Spinal cord (tissue), 10 donors: ENCODE data around the gene ATP1A3. TPM values are rescaled to one million over a fixed set of nuclear protein-coding genes. Genes with fewer than 3 reads are reported as not detected.

Experiments used
- DNase-seq, 6 donors: peaks; one replicate each; pipeline versions ENCODE4 v3.0.0 to v3.0.0-alpha.2; 2013 to 2015; ENCODE audit warnings: low spot score in 6 of 6, low read depth in 4 of 6
- H3K27ac ChIP-seq: one replicate; pipeline ENCODE4 v1.5.1; 2013; ENCODE audit warnings: low read depth, low read length, control low read depth
- H3K27me3 ChIP-seq: one replicate; pipeline ENCODE4 v1.6.1; 2013; ENCODE audit warnings: low read length; ENCODE audit not compliant: control insufficient read depth, insufficient read depth
- H3K36me3 ChIP-seq: one replicate; pipeline ENCODE4 v1.6.1; 2013; ENCODE audit warnings: low read length; ENCODE audit not compliant: control insufficient read depth, insufficient read depth
- H3K4me1 ChIP-seq: one replicate; pipeline ENCODE4 v1.6.1; 2013; ENCODE audit warnings: low read length; ENCODE audit not compliant: control insufficient read depth, insufficient read depth
- H3K4me3 ChIP-seq: one replicate; pipeline ENCODE4 v1.5.1; 2013; ENCODE audit warnings: low read depth, low read length, control low read depth
- H3K9me3 ChIP-seq: one replicate; pipeline ENCODE4 v1.6.1; 2013; ENCODE audit warnings: low read length; ENCODE audit not compliant: control insufficient read depth, insufficient read depth
- WGBS: methylation state at CpG from one replicate; pipeline ENCODE4 v1.1.5; 2013; ENCODE audit warnings: missing lambda C conversion rate; ENCODE audit not compliant: insufficient coverage; 5-methylcytosine and 5-hydroxymethylcytosine counted together
- polyA plus RNA-seq, 2 donors: library from polyadenylated mRNA; unstranded; fragments of 120-200 nt; gene quantifications; one replicate each; pipeline ENCODE4 v1.2.1, GENCODE V29; 2013; ENCODE audit not compliant: insufficient read length in 2 of 2
- total RNA-seq, 2 donors: library from RNA; depleted of rRNA in 1 of 2; stranded (reverse); fragments of 120-200 nt in 1 of 2; fragments of >200 nt in 1 of 2; gene quantifications; one replicate each; pipeline versions ENCODE4 v1.2.3 to v1.2.4, GENCODE V29; 2013 to 2014
- donor health status: healthy.

The ATP1A3 gene
- total and polyA plus RNA-seq, 4 donors, result 85.0 to 704 (median 538) TPM

DNA sequence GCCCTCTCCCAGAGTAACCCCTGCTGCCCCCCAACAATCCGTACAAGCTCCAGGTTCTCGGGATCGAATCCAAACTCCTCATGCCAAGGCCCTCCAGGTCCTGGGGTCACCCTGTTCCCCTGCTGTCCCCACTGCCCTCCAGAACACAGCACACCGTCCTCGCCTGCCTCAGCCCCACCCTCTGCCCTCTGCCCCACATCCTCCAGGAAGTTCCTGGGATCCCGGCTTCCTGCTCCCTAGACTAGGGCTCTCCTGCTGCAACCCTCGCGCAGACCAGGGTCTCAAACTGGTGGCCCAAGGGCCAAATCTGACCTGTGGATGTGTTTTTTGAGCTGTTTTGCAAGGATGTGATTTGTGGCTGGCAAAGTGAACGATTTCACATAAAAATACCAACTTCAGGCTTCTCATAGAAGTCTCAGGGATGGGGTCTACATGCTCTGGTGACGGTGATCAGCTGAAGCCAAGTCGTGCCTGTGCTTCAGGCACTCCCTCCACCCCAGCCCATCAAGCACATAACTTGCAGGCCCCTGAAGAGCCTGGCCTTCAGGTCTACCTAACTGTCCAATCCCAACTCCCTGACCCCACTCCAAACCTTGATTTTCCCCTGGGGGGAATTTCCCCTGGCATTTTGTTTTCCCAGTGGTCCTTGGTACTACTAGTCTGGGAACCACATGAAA is 36.7 kb downstream of the ATP1A3 start:
- Histone ChIP-seq H3K4me3 (no peak overlapping the region), H3K9me3 (no peaks in the 10 kb centered on the region), H3K36me3 (peaks cover 23% of the 10 kb centered on the region), H3K27ac (no peak overlapping the region), H3K4me1 (peaks cover 23% of the 10 kb centered on the region), H3K27me3 (no peaks in the 10 kb centered on the region)
- no peak for DNase-seq
- 89% methylated on average over 7 of the region's 11 CpGs for WGBS

DNA sequence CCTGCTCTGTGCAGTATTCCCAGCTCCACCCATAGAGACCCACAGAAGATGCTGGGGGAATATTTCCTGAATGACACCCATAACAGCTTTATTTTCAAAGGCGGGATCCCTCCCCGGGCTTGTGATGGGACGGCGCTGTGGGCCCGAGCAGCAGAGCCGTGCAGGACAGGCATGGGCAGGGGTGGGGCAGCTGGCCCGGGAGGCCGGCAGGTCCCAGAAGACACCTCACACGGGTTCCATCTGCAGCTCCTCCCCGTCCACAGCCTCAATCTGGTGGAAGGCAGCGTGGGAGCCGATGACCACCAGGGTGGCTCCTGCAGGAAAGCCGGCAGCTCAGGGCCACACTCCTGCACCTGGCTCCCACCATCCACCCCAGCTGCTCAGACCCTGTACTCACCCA is 37.4 kb downstream of the ATP1A3 start:
- no peak overlapping the region for H3K4me3 ChIP-seq
- H3K27me3 ChIP-seq, result no peaks in the 10 kb centered on the region
- DNase-seq, result no peak
- H3K27ac ChIP-seq, result no peak overlapping the region
- peaks cover 25% of the 10 kb centered on the region for H3K4me1 ChIP-seq
- H3K9me3 ChIP-seq, result no peaks in the 10 kb centered on the region
- peaks cover 23% of the 10 kb centered on the region for H3K36me3 ChIP-seq
- WGBS, result 92% methylated on average over 13 of the region's 13 CpGs

DNA sequence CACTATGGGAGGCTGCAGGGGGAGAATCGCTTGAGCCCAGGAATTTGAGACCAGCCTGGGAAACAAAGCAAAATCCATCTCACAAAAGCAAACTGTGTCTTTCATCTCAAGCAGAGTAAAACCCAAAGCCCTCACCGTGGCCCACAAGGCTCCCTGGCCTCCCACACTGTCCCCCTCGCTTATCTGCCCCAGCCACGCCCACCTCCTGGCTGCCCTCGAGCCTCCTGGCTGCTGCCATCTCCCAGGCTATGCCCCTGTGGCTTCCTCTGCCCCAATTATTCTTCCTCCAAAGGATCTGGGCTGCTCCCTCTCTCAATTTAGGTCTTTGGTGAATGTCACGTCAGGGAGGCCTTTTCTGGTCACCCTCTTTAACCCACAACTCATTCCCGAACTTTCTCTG is 38.5 kb downstream of the ATP1A3 start:
- Histone ChIP-seq H3K4me3 (no peak overlapping the region), H3K27ac (no peak overlapping the region), H3K4me1 (peaks cover 26% of the 10 kb centered on the region), H3K36me3 (peaks cover 23% of the 10 kb centered on the region), H3K27me3 (no peaks in the 10 kb centered on the region), H3K9me3 (no peaks in the 10 kb centered on the region)
- no peak for DNase-seq
- 71% methylated on average over 5 of the region's 7 CpGs for WGBS

DNA sequence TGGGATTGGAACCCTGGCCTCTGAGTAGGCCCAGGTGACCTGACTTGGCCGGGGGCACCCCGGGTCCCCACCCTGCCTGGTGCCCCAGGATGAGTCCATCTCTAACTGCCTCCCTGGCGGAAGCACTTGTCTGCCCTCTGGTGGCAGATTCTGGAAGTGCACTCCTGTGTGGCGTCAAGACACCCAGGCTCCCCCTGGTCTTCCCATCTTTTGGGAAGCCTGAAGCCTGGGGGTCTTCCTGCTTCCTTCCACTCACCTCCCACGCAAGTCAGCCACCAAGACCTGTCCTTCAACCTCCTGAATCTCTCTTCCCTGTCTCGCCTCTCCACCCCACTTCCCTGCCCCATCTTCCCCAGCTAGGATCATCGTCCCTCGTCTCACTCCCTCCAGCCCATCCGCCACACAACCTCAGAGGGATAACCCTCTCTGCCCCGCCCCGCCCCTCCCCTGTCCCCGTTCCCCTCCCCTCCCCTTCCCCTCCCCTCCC is 42.3 kb downstream of the ATP1A3 start:
- H3K27ac ChIP-seq, result no peak overlapping the region
- H3K27me3 ChIP-seq, result no peaks in the 10 kb centered on the region
- H3K4me1 ChIP-seq, result peaks cover 3% of the 10 kb centered on the region
- no peak overlapping the region for H3K4me3 ChIP-seq
- H3K9me3 ChIP-seq, result no peaks in the 10 kb centered on the region
- DNase-seq, result peak in 2 of 6 donors; percentile 75 to 83
- peaks cover 17% of the 10 kb centered on the region for H3K36me3 ChIP-seq
- under 1% methylated on average over 6 of the region's 12 CpGs for WGBS

DNA sequence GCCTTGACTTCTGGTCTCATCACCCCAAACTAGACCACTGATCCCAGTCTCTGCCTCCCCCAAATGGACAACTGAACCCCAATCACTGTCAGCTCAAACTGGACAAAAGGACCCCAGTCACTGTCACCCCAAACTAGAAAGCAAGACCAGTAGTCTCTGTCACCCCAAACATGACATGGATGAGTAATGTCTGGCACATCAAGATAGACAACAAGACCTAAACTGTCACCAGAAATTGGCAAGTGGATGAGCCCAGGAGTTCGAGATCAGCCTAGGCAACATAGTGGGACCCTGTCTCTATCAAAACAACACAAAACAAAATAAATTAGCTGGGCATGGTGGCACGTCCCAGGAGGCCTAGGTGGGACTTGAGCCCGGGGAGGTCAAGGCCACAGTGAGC is 46.9 kb downstream of the ATP1A3 start:
- Histone ChIP-seq H3K9me3 (no peaks in the 10 kb centered on the region), H3K4me3 (no peak overlapping the region), H3K27ac (no peak overlapping the region), H3K27me3 (no peaks in the 10 kb centered on the region), H3K4me1 (peaks cover 3% of the 10 kb centered on the region), H3K36me3 (no peaks in the 10 kb centered on the region)
- no peak for DNase-seq
- WGBS, result 100% methylated on average over 1 of the region's 3 CpGs

DNA sequence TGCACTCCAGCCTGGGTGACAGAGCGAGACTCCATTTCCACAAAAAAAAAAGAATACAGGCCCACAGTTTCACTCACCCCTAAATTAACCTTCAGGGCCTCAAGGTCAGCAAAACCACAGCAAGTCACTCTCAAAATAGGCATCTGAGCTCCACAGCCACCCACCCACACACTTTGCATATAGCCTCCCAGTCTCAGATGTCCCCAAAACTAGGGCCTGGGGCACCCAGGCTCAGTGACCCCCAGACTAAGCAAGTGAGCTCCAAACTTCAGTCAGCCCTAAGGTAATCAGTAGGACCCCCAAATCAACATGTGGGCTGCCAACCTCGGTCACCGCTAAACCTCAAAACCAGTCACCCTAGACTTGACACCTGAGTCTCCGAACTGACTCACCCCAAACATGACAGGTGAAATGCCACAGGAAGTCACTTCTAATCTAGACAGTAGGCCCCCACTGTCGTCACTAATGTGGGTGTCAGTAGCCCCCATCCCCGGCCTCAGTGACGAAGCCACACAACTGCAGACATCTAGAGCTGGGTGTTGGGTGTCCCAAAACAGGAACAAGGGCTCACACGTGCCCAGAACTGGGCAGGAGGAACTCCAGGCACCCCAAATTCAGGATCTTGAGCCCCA is 48.8 kb downstream of the ATP1A3 start:
- Histone ChIP-seq H3K4me1 (peaks cover 9% of the 10 kb centered on the region), H3K4me3 (no peak overlapping the region), H3K9me3 (no peaks in the 10 kb centered on the region), H3K36me3 (no peaks in the 10 kb centered on the region), H3K27ac (no peak overlapping the region), H3K27me3 (peaks cover 9% of the 10 kb centered on the region)
- 92% methylated on average over 8 of the region's 8 CpGs for WGBS
- no peak for DNase-seq

DNA sequence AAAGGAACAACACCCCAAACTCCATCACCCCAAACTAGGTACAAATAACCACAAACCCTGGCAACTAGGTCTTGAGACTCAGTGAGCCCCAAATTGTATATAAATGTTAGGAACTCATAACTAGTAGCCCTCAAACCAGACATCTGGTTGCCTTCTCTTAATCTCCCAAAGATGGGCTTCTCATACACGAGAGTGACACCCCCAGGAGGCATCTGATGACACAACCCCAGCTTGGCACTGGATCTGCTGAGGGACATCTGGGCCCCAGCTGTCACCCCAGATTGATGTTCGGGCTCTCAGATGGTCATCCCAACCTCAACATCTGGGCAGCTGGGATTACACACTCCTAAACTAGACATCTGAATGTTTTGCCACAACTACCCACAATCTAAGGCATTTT is 49.7 kb downstream of the ATP1A3 start:
- 58% methylated on average over 2 of the region's 2 CpGs for WGBS
- Histone ChIP-seq H3K4me3 (no peak overlapping the region), H3K36me3 (no peaks in the 10 kb centered on the region), H3K4me1 (peaks cover 14% of the 10 kb centered on the region), H3K27ac (no peak overlapping the region), H3K27me3 (peaks cover 14% of the 10 kb centered on the region), H3K9me3 (no peaks in the 10 kb centered on the region)
- no peak for DNase-seq

DNA sequence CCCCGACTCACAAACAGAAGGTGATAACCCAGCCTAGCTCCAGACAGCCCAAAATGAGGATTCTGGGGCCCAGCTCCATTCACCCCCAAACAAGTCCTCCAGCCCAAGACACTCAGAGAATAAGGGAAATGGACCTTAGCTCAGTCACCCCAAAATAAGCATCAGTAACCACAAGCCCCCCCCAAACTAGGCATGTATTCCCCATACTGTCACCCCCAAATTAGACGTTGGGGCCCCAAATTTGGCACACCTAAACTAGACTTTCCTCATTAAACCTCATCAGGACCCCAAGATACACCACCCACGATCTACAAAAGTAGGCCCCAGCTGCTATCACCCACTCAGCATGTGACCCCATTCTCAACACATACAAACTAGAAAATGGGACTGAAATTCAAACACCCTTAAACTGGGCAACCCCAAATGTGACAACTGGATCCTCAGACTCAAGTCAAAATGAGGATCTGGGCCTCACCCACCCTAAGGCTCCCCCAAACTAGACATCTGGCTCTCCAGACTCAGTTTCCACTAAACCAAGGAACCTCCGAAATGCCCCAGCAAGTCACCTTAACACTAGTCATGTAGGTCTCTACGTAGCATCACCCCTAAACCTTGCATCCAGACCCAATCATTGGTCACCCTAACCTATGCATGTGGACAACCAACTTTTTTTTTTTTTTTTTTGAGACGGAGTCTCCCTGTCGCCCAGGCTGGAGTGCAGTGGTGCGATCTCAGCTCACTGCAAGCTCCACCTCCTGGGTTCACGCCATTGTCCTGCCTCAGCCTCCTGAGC is 52.4 kb downstream of the ATP1A3 start:
- peaks cover 30% of the 10 kb centered on the region for H3K27me3 ChIP-seq
- H3K36me3 ChIP-seq, result no peaks in the 10 kb centered on the region
- no peak for DNase-seq
- no peak overlapping the region for H3K27ac ChIP-seq
- H3K4me3 ChIP-seq, result no peak overlapping the region
- peaks cover 20% of the 10 kb centered on the region for H3K4me1 ChIP-seq
- H3K9me3 ChIP-seq, result no peaks in the 10 kb centered on the region
- 89% methylated on average over 3 of the region's 9 CpGs for WGBS

DNA sequence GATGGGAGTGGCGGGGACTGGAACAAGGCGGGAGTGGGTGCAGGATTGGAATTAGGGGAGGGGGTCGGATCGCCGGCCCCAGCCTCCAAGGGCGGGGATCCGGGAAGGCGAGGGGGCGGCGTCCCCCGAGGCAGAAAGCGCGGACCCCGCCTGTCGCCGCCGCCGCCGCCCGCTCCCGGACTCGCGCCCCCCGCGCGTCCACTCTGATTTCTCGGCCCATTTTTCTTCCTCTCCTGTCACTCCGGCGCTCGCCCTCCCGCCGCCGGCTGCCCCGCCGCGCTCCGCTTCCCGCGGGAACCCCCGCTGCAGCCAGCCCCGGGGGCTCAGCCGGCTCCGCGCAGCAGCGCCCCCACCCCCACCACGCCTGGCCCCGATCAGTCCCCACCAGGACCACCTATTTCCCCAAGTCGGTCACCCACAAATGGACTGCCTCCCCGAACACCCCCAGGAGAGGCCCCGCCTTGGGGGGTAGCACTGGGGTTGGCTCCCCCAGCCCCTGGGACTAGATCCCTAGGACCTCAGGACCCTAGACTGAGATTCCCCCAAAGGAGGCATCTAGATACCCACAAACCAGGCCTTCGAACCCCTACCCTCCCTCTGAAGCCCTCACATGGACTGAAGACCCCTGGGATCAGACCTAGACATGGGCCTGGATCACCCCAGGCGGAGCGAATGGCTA is 53.2 kb downstream of the ATP1A3 start:
- Histone ChIP-seq H3K9me3 (no peaks in the 10 kb centered on the region), H3K4me3 (peak overlapping the region; percentile 48), H3K27me3 (peaks cover 37% of the 10 kb centered on the region), H3K27ac (no peak overlapping the region), H3K36me3 (no peaks in the 10 kb centered on the region), H3K4me1 (peaks cover 20% of the 10 kb centered on the region)
- 7% methylated on average over 52 of the region's 53 CpGs for WGBS
- DNase-seq, result no peak
